GM21390 (cell line): Measurements from ENCODE around the gene RIPK3.
"Not testable (repeated sequence)": the region's sequence is repeated elsewhere in the genome, so short reads cannot be mapped to it uniquely, and the experiment has no call there.

Experiments used
- ATAC-seq: cut with Tn5 transposase; IDR thresholded peaks from one replicate; pipeline ENCODE4 v1.9.1; 2021; ENCODE audit not compliant: unreplicated experiment

Gene RIPK3

GRCh38 chr14:24348186-24348585 is 8.4 kb upstream of the RIPK3 start:
- ATAC-seq = no peak

- no peak for ATAC-seq
Observed at GRCh38 chr14:24347134-24347533, 7.3 kb upstream of the RIPK3 start.

- no peak for ATAC-seq
Observed at GRCh38 chr14:24343795-24344660, 4.2 kb upstream of the RIPK3 start.

GRCh38 chr14:24342889-24343288 is 3.1 kb upstream of the RIPK3 start:
- no peak for ATAC-seq

- no peak for ATAC-seq
Observed at GRCh38 chr14:24340606-24341005, 815 bp upstream of the RIPK3 start.

- ATAC-seq = no peak
Observed at GRCh38 chr14:24338843-24339242, 948 bp downstream of the RIPK3 start.

- no peak for ATAC-seq
Observed at GRCh38 chr14:24337824-24338175, 2.0 kb downstream of the RIPK3 start.

- no peak for ATAC-seq
Observed at GRCh38 chr14:24337144-24337823, 2.5 kb downstream of the RIPK3 start.

- no peak for ATAC-seq
Observed at GRCh38 chr14:24335461-24336171, 4.2 kb downstream of the RIPK3 start.

- ATAC-seq = no peak
Observed at GRCh38 chr14:24334431-24335291, 5.1 kb downstream of the RIPK3 start, which contains the start of gene ADCY4. ADCY4 (minus strand) TSS chr14:24335071; CDS start chr14:24334652, 419 bp downstream.

- peak; percentile 86 for ATAC-seq
Observed at GRCh38 chr14:24332268-24332993, 7.4 kb downstream of the RIPK3 start.

- peak; percentile 1 for ATAC-seq
Observed at GRCh38 chr14:24331731-24332267, 8.0 kb downstream of the RIPK3 start.

GRCh38 chr14:24330973-24331674 is 8.7 kb downstream of the RIPK3 start:
- ATAC-seq = no peak

- no peak for ATAC-seq
Observed at GRCh38 chr14:24329736-24330135, 10.1 kb downstream of the RIPK3 start.

GRCh38 chr14:24329073-24329663 is 10.6 kb downstream of the RIPK3 start:
- no peak for ATAC-seq

- ATAC-seq = not testable (repeated sequence)
Observed at GRCh38 chr14:24327914-24328313, 11.9 kb downstream of the RIPK3 start.

- ATAC-seq = no peak
Observed at GRCh38 chr14:24327303-24327702, 12.5 kb downstream of the RIPK3 start.

GRCh38 chr14:24325963-24326362 is 13.8 kb downstream of the RIPK3 start:
- ATAC-seq = no peak

- ATAC-seq = no peak
Observed at GRCh38 chr14:24325041-24325530, 14.7 kb downstream of the RIPK3 start.
